Gastroesophageal sphincter (tissue), 3 donors: ENCODE measurements around the gene DGUOK.

Source experiments
- POLR2AphosphoS5 ChIP-seq: sonication (generic); formaldehyde crosslinking; IDR thresholded peaks from one replicate; pipeline ENCODE4 v1.6.1; 2017; ENCODE audit warnings: antibody characterized with exemption
- TF ChIP-seq, protein P1 (sequence below), 4 experiments: fragments of 200-600 bp in 2 of 4; fragments of 450-650 bp in 2 of 4; sonication (generic) in 1 of 4; IDR thresholded peaks; one replicate each; pipeline ENCODE4 v1.5.1; 2017 to 2019; ENCODE audit warnings: antibody characterized with exemption in 4 of 4, mild to moderate bottlenecking in 2 of 4, moderate library complexity in 2 of 4

- no peak for TF ChIP-seq POLR2AphosphoS5
- TF ChIP-seq, protein P1, sequence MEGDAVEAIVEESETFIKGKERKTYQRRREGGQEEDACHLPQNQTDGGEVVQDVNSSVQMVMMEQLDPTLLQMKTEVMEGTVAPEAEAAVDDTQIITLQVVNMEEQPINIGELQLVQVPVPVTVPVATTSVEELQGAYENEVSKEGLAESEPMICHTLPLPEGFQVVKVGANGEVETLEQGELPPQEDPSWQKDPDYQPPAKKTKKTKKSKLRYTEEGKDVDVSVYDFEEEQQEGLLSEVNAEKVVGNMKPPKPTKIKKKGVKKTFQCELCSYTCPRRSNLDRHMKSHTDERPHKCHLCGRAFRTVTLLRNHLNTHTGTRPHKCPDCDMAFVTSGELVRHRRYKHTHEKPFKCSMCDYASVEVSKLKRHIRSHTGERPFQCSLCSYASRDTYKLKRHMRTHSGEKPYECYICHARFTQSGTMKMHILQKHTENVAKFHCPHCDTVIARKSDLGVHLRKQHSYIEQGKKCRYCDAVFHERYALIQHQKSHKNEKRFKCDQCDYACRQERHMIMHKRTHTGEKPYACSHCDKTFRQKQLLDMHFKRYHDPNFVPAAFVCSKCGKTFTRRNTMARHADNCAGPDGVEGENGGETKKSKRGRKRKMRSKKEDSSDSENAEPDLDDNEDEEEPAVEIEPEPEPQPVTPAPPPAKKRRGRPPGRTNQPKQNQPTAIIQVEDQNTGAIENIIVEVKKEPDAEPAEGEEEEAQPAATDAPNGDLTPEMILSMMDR (IDR thresholded peaks at IDR 0.05), result no peak
Measured at GRCh38 chr2:73976803-73977202, 50.1 kb downstream of the DGUOK start.
